ENCODE data around the gene GABPB1. TPM values are rescaled to one million over a fixed set of nuclear protein-coding genes. Genes with fewer than 3 reads are reported as not detected.

GABPB1 gene
- total RNA-seq, 3 donors from 2014 or later, result 54.6 to 65.8 (median 58.9) TPM

DNA sequence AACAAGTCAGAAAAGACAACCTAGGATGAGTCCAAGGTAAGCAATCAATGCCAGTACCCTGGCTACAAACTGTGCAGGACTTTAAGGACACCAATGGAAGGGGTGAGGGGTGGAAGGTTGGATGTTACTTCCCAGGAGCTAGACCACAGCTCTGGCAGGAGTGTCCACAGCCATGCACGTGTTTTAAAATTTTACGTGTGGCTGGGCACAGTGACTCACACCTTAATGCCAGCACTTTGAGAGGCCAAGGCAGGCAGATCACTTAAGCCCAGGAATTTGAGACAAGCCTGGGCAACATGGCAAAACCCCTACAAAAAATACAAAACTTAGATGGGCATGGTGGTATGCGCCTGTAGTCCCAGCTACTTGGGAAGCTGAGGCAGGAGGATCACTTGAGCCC, 74.7 kb downstream of the GABPB1 start:
- Mint-ChIP-seq H3K4me1 (ENCODE audit: low read depth) (peaks cover 12% of the 10 kb centered on the region), H3K36me3 (ENCODE audit: insufficient read depth) (peaks cover 26% of the 10 kb centered on the region), H3K27me3 (ENCODE audit: low read depth) (no peaks in the 10 kb centered on the region), H3K9me3 (no peaks in the 10 kb centered on the region), H3K4me3 (no peak overlapping the region)
- DNase-seq, result no peak
- no peak for ATAC-seq

DNA sequence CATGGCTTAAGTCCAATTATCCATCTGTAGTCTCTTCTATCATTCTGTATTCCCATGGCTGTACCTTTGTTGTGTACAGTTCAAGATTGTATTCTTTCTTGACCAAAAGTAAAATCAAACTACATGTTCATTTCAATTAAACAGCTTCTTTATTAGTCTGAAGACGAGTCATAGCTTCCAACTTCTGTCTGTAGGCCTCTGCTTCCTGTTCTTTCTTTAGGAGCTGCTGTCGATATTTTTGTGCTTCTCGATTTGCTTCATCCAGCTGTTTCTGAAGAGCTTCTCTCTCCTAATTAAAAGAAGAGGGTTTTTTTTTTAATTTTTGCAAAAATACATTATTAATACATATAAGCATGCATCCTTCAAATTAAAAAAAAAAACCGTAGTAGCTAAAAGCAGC, 76.5 kb downstream of the GABPB1 start:
- DNase-seq, result no peak
- ATAC-seq, result no peak
- H3K4me1 Mint-ChIP-seq (ENCODE audit: low read depth), result peaks cover 16% of the 10 kb centered on the region
- peaks cover 17% of the 10 kb centered on the region for H3K36me3 Mint-ChIP-seq (ENCODE audit: insufficient read depth)
- H3K27me3 Mint-ChIP-seq (ENCODE audit: low read depth), result no peaks in the 10 kb centered on the region
- no peaks in the 10 kb centered on the region for H3K9me3 Mint-ChIP-seq
- no peak overlapping the region for H3K4me3 Mint-ChIP-seq

GRCh38 chr15:50277370-50277769, 77.6 kb downstream of the GABPB1 start:
- DNase-seq (no peak), ATAC-seq (no peak)
- Mint-ChIP-seq H3K4me3 (no peak overlapping the region), H3K27me3 (ENCODE audit: low read depth) (no peaks in the 10 kb centered on the region), H3K4me1 (ENCODE audit: low read depth) (peaks cover 16% of the 10 kb centered on the region), H3K36me3 (ENCODE audit: insufficient read depth) (peaks cover 17% of the 10 kb centered on the region), H3K9me3 (no peaks in the 10 kb centered on the region)

DNA sequence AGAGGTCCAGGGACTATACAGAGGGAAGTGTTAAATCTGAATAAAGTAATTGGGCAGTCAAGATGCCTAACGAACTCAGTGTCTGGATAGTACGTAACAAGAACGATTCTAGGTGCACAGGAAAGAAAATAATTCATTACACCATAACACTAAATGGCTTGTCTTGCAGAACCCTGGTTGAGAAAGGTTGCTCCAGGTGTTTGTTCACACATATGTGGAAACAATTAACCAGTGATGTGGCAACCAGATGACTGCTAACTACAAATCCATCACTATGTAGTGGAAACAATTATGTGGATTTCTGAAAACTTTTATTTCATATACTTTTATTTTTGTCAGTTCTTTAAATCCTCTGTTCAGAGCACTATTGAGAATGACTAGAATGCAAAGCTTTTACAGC, 79.1 kb downstream of the GABPB1 start:
- Mint-ChIP-seq H3K4me3 (no peak overlapping the region), H3K4me1 (ENCODE audit: low read depth) (peaks cover 16% of the 10 kb centered on the region), H3K36me3 (ENCODE audit: insufficient read depth) (peaks cover 17% of the 10 kb centered on the region), H3K9me3 (no peaks in the 10 kb centered on the region), H3K27me3 (ENCODE audit: low read depth) (no peaks in the 10 kb centered on the region)
- no peak for DNase-seq
- ATAC-seq, result no peak

DNA sequence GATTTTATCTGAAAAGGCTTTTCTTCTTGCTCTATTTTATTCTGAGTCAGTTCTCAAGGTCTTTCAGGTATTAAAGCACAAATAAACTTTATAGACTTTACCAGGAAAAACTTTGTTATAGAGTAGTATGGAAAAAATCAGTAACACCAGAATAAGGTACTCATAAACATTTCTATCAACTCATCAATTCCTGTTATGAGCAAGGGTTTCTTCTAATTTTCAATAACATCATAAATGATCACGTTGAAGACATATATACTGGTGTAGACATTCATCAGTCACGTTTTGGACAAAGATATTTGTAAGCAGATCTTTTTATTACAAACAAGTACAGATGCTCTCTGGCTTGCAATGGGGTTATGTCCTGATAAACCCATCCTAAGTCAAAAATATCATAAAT, 79.9 kb downstream of the GABPB1 start:
- Mint-ChIP-seq H3K9me3 (no peaks in the 10 kb centered on the region), H3K36me3 (ENCODE audit: insufficient read depth) (peaks cover 14% of the 10 kb centered on the region), H3K4me1 (ENCODE audit: low read depth) (peaks cover 16% of the 10 kb centered on the region), H3K4me3 (no peak overlapping the region), H3K27me3 (ENCODE audit: low read depth) (no peaks in the 10 kb centered on the region)
- DNase-seq, result no peak
- no peak for ATAC-seq

DNA sequence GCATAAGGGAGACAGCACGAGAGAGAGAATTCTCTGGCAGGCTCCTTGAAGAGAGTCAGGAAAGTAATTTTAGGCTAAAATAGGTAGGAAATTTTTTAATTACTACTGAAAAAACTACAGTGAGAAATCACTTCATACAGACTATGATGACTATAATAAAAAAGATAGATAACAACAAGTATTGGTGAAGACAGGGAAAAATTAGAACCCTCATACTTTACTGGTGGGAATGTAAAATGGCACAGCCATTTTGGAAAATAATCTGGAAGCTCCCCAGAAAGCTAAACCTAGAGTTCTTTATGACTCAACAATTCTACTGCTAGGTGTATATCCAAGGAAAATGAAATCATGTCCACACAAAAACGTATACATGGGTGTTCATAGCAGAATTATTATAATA, 87.4 kb downstream of the GABPB1 start:
- no peak for ATAC-seq
- Mint-ChIP-seq H3K4me1 (ENCODE audit: low read depth) (peaks cover 12% of the 10 kb centered on the region), H3K9me3 (no peaks in the 10 kb centered on the region), H3K36me3 (ENCODE audit: insufficient read depth) (no peaks in the 10 kb centered on the region), H3K4me3 (no peak overlapping the region), H3K27me3 (ENCODE audit: low read depth) (no peaks in the 10 kb centered on the region)
- no peak for DNase-seq

GRCh38 chr15:50265620-50266019, 89.4 kb downstream of the GABPB1 start, which contains the start of gene HDC:
HDC (minus strand) TSS chr15:50265726; CDS start chr15:50265623, 103 bp downstream.
- no peaks in the 10 kb centered on the region for H3K27me3 Mint-ChIP-seq (ENCODE audit: low read depth)
- no peak for ATAC-seq
- no peaks in the 10 kb centered on the region for H3K9me3 Mint-ChIP-seq
- DNase-seq, result no peak
- H3K4me3 Mint-ChIP-seq, result no peak within 1 kb of the TSS
- peaks cover 32% of the 10 kb centered on the region for H3K4me1 Mint-ChIP-seq (ENCODE audit: low read depth)
- H3K36me3 Mint-ChIP-seq (ENCODE audit: insufficient read depth), result no peaks in the 10 kb centered on the region

DNA sequence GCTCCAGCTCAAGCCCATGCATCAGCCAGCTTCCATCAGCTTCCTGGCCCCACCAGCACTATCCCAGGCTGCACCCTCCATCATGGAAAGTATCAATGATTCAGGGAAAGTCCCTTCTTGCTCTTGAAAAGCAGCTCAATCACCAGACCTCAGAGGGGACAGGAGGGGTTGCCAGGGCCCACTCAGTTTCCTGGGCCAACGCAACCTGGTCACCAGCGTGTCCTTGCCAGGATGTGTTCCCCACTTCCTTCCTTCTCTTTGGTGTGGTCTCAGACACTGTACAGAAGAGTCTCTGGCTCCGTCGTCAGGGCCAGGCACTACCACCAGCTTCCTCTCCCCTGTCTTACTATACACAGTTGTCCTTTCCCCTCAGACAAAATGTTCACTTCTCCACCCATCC, 92.5 kb downstream of the GABPB1 start:
- no peaks in the 10 kb centered on the region for H3K36me3 Mint-ChIP-seq (ENCODE audit: insufficient read depth)
- H3K9me3 Mint-ChIP-seq, result no peaks in the 10 kb centered on the region
- H3K27me3 Mint-ChIP-seq (ENCODE audit: low read depth), result no peaks in the 10 kb centered on the region
- peak; percentile 53 to 54 for ATAC-seq
- DNase-seq, result peak; percentile 24
- peaks cover 51% of the 10 kb centered on the region for H3K4me1 Mint-ChIP-seq (ENCODE audit: low read depth)
- peak overlapping the region; percentile 57 for H3K4me3 Mint-ChIP-seq

GRCh38 chr15:50261981-50262380, 93.0 kb downstream of the GABPB1 start:
- H3K9me3 Mint-ChIP-seq, result no peaks in the 10 kb centered on the region
- H3K4me3 Mint-ChIP-seq, result no peak overlapping the region
- H3K4me1 Mint-ChIP-seq (ENCODE audit: low read depth), result peaks cover 52% of the 10 kb centered on the region
- no peaks in the 10 kb centered on the region for H3K27me3 Mint-ChIP-seq (ENCODE audit: low read depth)
- no peak for ATAC-seq
- no peaks in the 10 kb centered on the region for H3K36me3 Mint-ChIP-seq (ENCODE audit: insufficient read depth)
- no peak for DNase-seq

DNA sequence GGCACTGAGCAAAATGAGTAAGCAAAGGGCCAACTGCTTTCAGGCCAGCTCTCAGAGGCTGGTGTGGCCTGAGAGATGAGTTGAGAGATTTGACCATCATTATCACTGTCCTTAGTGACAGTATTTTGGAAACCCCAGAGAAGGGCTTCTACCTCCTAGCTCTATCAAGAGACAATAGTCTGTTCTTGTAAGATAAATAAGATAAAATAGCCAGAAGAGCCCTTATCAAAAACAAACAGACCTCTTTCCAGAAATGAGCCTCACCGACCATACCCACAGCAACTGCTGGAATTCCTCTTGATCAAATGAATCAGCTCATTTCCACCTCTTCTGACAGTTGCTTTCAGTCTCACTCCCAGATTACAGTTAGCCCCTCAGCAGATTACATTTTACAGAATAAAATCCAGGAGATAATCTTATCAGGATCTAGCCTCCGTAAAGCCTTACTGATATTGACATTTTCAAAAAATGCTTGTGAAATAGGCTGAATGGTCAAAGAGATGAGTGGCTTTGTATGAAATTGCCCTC, 94.0 kb downstream of the GABPB1 start:
- Mint-ChIP-seq H3K36me3 (ENCODE audit: insufficient read depth) (no peaks in the 10 kb centered on the region), H3K9me3 (no peaks in the 10 kb centered on the region), H3K4me1 (ENCODE audit: low read depth) (peaks cover 52% of the 10 kb centered on the region), H3K4me3 (peak overlapping the region; percentile 46), H3K27me3 (ENCODE audit: low read depth) (no peaks in the 10 kb centered on the region)
- peak; percentile 12 to 14 for ATAC-seq
- DNase-seq, result no peak

DNA sequence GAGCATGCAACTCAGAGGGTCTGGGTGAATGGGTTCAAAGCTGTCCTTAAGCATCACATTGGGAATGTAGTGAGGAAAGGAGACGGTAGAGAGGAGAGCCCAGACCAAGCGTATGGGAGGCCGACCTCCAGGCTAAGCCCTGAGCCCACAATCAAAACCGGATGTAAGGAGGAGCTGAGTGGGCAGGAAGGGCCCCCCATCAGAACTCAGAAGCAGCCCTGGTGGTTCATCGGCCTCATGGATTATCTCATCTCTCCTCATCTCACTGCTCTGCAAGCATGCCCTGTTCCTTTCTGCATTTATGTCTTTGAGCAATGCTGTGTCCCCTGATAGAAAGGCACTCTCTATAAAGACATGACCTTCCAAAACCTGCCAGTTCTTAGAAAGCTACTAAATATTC, 95.7 kb downstream of the GABPB1 start:
- ATAC-seq (no peak), DNase-seq (no peak)
- no peak overlapping the region for H3K4me3 Mint-ChIP-seq
- H3K27me3 Mint-ChIP-seq (ENCODE audit: low read depth), result no peaks in the 10 kb centered on the region
- H3K36me3 Mint-ChIP-seq (ENCODE audit: insufficient read depth), result no peaks in the 10 kb centered on the region
- H3K9me3 Mint-ChIP-seq, result no peaks in the 10 kb centered on the region
- peaks cover 52% of the 10 kb centered on the region for H3K4me1 Mint-ChIP-seq (ENCODE audit: low read depth)

- Mint-ChIP-seq H3K9me3 (no peaks in the 10 kb centered on the region), H3K4me3 (no peak overlapping the region), H3K27me3 (ENCODE audit: low read depth) (no peaks in the 10 kb centered on the region), H3K4me1 (ENCODE audit: low read depth) (peaks cover 44% of the 10 kb centered on the region), H3K36me3 (ENCODE audit: insufficient read depth) (no peaks in the 10 kb centered on the region)
- DNase-seq, result no peak
- no peak for ATAC-seq
Observed at GRCh38 chr15:50257924-50258323, 97.1 kb downstream of the GABPB1 start.

DNA sequence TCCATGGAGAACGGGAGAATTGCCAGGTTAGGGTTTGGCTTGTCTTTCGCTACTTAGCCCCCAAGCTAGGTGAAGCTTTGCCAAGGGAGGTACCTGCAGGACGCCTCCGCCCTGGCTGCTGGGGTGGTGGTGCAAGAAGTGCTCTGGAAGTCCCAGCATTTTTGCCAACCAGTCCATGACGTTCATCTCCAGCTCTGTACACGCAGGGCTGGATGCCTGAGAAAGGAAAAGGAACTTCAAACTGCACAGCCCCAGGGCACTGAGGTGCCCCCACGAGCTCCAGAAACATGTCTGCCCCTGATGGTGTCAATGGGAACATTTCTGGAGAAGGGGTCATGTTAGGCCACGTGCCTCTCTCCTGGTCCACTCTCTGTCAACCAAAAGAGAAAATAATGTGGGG, 97.7 kb downstream of the GABPB1 start:
- ATAC-seq, result no peak
- no peaks in the 10 kb centered on the region for H3K27me3 Mint-ChIP-seq (ENCODE audit: low read depth)
- H3K4me1 Mint-ChIP-seq (ENCODE audit: low read depth), result peaks cover 38% of the 10 kb centered on the region
- H3K9me3 Mint-ChIP-seq, result no peaks in the 10 kb centered on the region
- H3K36me3 Mint-ChIP-seq (ENCODE audit: insufficient read depth), result no peaks in the 10 kb centered on the region
- no peak for DNase-seq
- no peak overlapping the region for H3K4me3 Mint-ChIP-seq

DNA sequence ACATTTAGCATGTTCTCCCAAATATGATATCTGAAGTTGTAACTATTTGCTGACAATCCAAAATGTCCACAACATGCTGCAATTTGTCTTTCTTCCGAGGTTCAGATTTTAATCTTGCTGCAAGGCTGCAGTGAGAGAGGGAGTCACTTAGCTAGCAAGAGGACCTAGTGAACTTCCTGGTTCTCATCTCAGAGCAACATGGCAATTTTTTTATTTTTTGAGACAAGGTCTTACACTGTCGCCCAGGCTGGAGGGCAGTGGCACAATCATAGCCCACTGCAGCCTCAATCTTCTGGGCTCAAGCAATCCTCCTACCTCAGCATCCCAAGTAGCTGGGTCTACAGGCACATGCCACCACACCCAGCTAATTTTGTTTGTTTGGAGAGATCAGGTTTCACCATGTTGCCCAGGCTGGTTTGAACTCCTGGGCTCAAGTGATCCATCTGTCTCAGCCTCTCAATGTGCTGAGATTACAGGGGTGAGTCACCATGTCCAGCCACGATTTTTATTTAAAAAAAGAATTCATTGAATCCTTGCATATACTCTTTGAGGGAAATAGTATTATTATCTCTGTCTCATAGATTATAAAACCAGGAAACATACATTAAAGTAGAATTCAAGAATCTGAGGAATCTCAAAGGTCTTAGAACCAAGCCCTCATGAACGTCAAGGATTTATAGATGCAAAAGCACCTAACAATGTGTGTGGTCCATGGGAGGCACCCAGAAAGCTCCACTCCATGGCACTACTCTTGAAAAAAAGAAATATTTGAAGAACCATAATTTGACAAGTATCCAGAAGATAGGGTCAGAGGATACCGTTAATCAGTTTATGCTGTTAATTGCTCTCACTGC, 98.6 kb downstream of the GABPB1 start:
- Mint-ChIP-seq H3K4me1 (ENCODE audit: low read depth) (peaks cover 29% of the 10 kb centered on the region), H3K4me3 (no peak overlapping the region), H3K36me3 (ENCODE audit: insufficient read depth) (no peaks in the 10 kb centered on the region), H3K9me3 (no peaks in the 10 kb centered on the region), H3K27me3 (ENCODE audit: low read depth) (peaks cover 2% of the 10 kb centered on the region)
- ATAC-seq (no peak), DNase-seq (no peak)

DNA sequence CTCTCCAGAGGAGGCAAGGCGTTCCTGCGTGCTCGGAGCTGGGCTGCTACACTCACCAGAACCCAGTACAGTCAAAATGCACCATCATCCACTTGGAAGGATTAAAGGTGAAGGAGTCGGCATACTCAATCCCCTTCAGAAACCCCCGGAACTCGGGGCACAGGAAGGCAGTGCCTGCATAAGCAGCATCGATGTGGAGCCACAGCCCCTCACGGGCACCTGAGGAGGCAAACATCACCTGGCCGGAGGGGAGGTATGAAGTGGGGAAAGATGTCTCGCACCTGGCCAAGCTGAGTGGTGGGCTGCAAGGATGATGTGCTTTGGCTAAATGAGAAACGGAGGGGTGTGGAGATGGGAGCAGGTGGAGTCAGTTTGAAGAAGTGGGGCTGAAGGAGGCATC, 102.4 kb downstream of the GABPB1 start:
- no peaks in the 10 kb centered on the region for H3K36me3 Mint-ChIP-seq (ENCODE audit: insufficient read depth)
- no peaks in the 10 kb centered on the region for H3K9me3 Mint-ChIP-seq
- peaks cover 23% of the 10 kb centered on the region for H3K4me1 Mint-ChIP-seq (ENCODE audit: low read depth)
- peaks cover 2% of the 10 kb centered on the region for H3K27me3 Mint-ChIP-seq (ENCODE audit: low read depth)
- no peak overlapping the region for H3K4me3 Mint-ChIP-seq
- no peak for DNase-seq
- no peak for ATAC-seq
